Heart left ventricle (tissue), 13 donors: ENCODE results near the gene IKZF3.

Source experiments
- POLR2A ChIP-seq, 2 donors: fragments of 450-650 bp; IDR thresholded peaks; one replicate each; pipeline ENCODE4 v1.6.1; 2017; ENCODE audit warnings: antibody characterized with exemption in 2 of 2, mild to moderate bottlenecking in 2 of 2, moderate library complexity in 2 of 2
- TF ChIP-seq, protein P1 (sequence below), 12 donors: fragments of 200-600 bp; sonication (generic) in 4 of 12; IDR thresholded peaks; one replicate each; pipeline versions ENCODE4 v1.5.0 to v1.8.0; 2018 to 2022; ENCODE audit warnings: antibody characterized with exemption in 12 of 12, mild to moderate bottlenecking in 5 of 12
- donor health status: ischemic (EF 13 %, LVEDD 7.1; RV severe dilation, severe dysfunction).
- donor health status: DM: no; HTN: yes; CAD: no.
- donor health status: DM: no; HTN: no; CAD: no.
- donor health status: ischemic (EF 25% LVEDD 6.9; RV normal size, moderate dysfunction).
- donor health status: ischemic (EF 25% LVEDD 5.7; RV mildly dilated, moderate dysfunction).
- donor health status: ischemic (EF 35%, LVEDD 5.7; RV mildly dilated, moderate dysfunction).
- donor health status: nonischemic (EF 11% LVEDD 7.7; RV severe dilation, severe dysfunction).
- donor health status: DM: yes; HTN: yes; CAD: no.
- donor health status: PGD.
- donor health status: ischemic (EF 29% LVEDD 5.4; RV normal size, mild dysfunction).
- donor health status: nonischemic (EF 23%, LVEDD 6.1; RV moderate dilation, normal function).

DNA sequence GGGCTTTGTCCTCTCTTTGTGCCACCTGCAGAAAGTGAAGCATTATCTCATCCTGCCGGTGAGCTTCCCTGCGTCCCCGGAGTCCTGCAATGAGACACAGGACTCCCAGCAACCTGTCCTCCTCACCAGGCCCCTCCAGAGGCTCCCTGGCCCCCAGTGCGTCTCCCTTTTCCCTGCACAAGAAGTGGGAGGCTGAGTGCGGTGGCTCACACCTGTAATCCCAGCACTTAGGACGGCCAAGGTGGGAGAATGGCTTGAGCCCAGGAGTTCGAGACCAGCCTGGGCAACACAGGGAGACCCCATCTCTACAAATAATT lies 118.0 kb downstream of the IKZF3 start:
- TF ChIP-seq, protein P1, sequence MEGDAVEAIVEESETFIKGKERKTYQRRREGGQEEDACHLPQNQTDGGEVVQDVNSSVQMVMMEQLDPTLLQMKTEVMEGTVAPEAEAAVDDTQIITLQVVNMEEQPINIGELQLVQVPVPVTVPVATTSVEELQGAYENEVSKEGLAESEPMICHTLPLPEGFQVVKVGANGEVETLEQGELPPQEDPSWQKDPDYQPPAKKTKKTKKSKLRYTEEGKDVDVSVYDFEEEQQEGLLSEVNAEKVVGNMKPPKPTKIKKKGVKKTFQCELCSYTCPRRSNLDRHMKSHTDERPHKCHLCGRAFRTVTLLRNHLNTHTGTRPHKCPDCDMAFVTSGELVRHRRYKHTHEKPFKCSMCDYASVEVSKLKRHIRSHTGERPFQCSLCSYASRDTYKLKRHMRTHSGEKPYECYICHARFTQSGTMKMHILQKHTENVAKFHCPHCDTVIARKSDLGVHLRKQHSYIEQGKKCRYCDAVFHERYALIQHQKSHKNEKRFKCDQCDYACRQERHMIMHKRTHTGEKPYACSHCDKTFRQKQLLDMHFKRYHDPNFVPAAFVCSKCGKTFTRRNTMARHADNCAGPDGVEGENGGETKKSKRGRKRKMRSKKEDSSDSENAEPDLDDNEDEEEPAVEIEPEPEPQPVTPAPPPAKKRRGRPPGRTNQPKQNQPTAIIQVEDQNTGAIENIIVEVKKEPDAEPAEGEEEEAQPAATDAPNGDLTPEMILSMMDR (IDR thresholded peaks at IDR 0.05): no peak
- TF ChIP-seq POLR2A (IDR thresholded peaks at IDR 0.05): no peak
